Naive B cell (primary cell): ENCODE measurements around the gene UQCR10. TPM values are rescaled to one million over a fixed set of nuclear protein-coding genes. Genes with fewer than 3 reads are reported as not detected.

Experiments
- ATAC-seq, 2 donors: fragments of 150-1000 bp; cut with Tn5 transposase; 2 replicates each; pipeline ENCODE4 v1.10.0; 2021; ENCODE audit warnings: low read depth in 2 of 2, mild to moderate bottlenecking in 2 of 2, moderate library complexity in 2 of 2
- DNase-seq: peaks from one replicate; pipeline ENCODE4 v3.0.0; 2022
- H3K27ac Mint-ChIP-seq, 6 donors: one replicate each; pipeline ENCODE4 v1.8.0; 2020 to 2022; ENCODE audit warnings: mild to moderate bottlenecking in 6 of 6, mixed read lengths in 6 of 6, moderate library complexity in 5 of 6, inconsistent platforms in 2 of 6
- H3K27me3 Mint-ChIP-seq, 3 donors: one replicate each; pipeline ENCODE4 v1.8.0; 2021 to 2022; ENCODE audit warnings: mixed read lengths in 3 of 3, mild to moderate bottlenecking in 1 of 3
- H3K36me3 Mint-ChIP-seq, 2 donors: one replicate each; pipeline ENCODE4 v1.8.0; 2020 to 2022; ENCODE audit warnings: mixed read lengths in 2 of 2, inconsistent platforms in 1 of 2, mild to moderate bottlenecking in 1 of 2
- H3K4me1 Mint-ChIP-seq, 3 donors: one replicate each; pipeline ENCODE4 v1.8.0; 2020 to 2022; ENCODE audit warnings: mixed read lengths in 3 of 3, inconsistent platforms in 1 of 3, mild to moderate bottlenecking in 1 of 3, moderate library complexity in 1 of 3
- H3K4me3 Mint-ChIP-seq, 8 donors: one replicate each; pipeline ENCODE4 v1.8.0; 2020 to 2022; ENCODE audit warnings: mild to moderate bottlenecking in 8 of 8, mixed read lengths in 8 of 8, moderate library complexity in 8 of 8, inconsistent platforms in 2 of 8
- H3K9me3 Mint-ChIP-seq, 7 donors: one replicate each; pipeline ENCODE4 v1.8.0; 2020 to 2022; ENCODE audit warnings: mixed read lengths in 7 of 7, mild to moderate bottlenecking in 5 of 7, inconsistent platforms in 2 of 7, moderate library complexity in 1 of 7
- polyA plus RNA-seq, 6 donors: library from polyadenylated mRNA; unstranded; fragments of 300-500 nt; fragmentation: Illumina TruSeq; gene quantifications; one replicate each; pipeline ENCODE4 v1.2.3, GENCODE V29; 2021; ENCODE audit warnings: low read depth in 6 of 6

UQCR10 gene
- polyA plus RNA-seq, result 100 to 1,000 TPM; 219 to 318 (median 274) TPM

- Mint-ChIP-seq H3K27me3 (no peaks in the 10 kb centered on the region), H3K4me3 (peak within 1 kb of the TSS; percentile 95 to 100 (median 99)), H3K36me3 (no peaks in the 10 kb centered on the region), H3K4me1 (peaks cover 32 to 39% (median 37%) of the 10 kb centered on the region in 3 donors), H3K9me3 (no peaks in the 10 kb centered on the region), H3K27ac (peak within 1 kb of the TSS; percentile 83 to 99 (median 95))
- peak; percentile 80 to 81 for ATAC-seq
- DNase-seq, result peak; percentile 90
Measured at GRCh38 chr22:29767171-29768051, at the start of gene UQCR10. TSS of gene UQCR10 (plus strand) at chr22:29767369. CDS start at chr22:29767399, 30 bp downstream.

DNA sequence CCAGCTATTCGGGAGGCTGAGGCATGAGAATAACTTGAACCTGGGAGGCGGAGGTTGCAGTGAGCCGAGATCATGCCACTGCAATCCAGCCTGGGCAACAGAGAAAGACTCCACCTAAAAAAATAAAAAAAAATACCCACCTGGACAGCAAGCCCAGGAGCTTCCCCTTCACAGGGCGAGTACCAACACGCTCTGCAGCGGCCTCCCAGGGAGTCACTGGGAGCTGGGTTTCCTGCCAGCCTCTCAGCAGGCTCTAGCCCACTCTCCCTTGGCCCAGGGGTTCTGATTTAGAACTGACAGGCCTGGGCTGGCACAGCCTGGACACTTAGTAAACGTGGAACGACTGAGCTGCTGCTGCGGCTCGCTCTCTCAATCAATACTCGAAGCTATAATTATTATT is 49.4 kb upstream of the UQCR10 start:
- H3K27me3 Mint-ChIP-seq, result peaks cover 21 to 75% (median 53%) of the 10 kb centered on the region in 3 donors
- no peaks in the 10 kb centered on the region for H3K36me3 Mint-ChIP-seq
- no peak for DNase-seq
- no peaks in the 10 kb centered on the region for H3K9me3 Mint-ChIP-seq
- H3K4me1 Mint-ChIP-seq, result peaks cover 7 to 14% (median 8%) of the 10 kb centered on the region in 3 donors
- H3K4me3 Mint-ChIP-seq, result peak overlapping the region in 1 of 8 donors; percentile 47
- no peak for ATAC-seq
- no peak overlapping the region for H3K27ac Mint-ChIP-seq

DNA sequence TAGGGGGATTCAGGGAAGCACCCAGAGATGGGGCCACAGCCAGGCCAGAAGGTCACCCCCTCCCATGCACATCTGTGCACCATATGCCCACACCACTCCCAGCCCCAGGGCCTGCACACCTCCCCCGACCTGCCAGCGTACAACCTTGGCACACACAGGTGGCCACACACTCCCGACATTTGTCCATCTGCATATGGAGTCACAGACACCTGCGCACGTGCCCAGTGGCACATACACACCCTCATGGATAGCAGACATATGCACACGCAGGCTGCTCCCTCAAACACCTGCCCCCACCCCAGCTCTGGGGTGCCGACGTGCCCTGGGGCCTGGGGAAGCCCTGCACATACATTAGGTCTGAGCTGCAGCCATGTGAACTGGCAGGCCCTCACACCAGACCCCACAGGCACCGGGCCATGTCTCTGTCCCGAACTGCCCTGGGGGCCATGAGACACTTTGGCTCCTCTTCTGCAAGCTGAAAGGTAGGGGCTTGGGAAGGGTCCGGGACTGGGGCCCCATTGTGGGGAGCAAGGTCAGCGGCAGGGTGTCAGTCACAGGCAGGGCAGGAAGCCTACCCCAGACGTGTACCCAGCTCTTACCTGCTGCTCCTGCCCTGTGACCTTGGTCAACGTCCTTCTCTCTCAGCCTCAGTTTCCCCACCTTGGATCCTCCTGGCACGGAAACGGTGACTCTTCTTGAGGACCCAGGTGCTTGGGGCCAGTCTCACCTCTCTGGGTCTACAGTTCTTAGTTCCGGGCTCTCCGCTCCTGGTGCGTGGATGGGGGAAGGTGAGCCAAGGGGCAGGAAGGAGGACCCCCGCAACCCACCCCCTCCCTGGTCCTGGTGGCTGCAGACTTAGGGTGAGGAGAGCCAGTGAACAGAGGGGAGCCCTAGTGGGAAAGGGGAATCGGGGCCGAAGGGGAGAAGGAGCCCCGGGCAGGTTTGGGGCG is 47.9 kb upstream of the UQCR10 start:
- peaks cover 21 to 75% (median 56%) of the 10 kb centered on the region in 3 donors for H3K27me3 Mint-ChIP-seq
- peak overlapping the region in 7 of 8 donors; percentile 7 to 74 (median 55) for H3K4me3 Mint-ChIP-seq

GRCh38 chr22:29719899-29720645 is 47.1 kb upstream of the UQCR10 start, which contains the start of gene CABP7:
TSS of gene CABP7 (plus strand) at chr22:29720003. CDS start at chr22:29720425, 422 bp downstream.
- Mint-ChIP-seq H3K36me3 (no peaks in the 10 kb centered on the region), H3K4me3 (peak within 1 kb of the TSS in 7 of 8 donors; percentile 7 to 74 (median 55)), H3K27me3 (peaks cover 21 to 69% (median 56%) of the 10 kb centered on the region in 3 donors), H3K4me1 (peaks cover 7 to 14% (median 8%) of the 10 kb centered on the region in 3 donors), H3K27ac (no peak within 1 kb of the TSS), H3K9me3 (no peaks in the 10 kb centered on the region)
- ATAC-seq, result peak in 1 of 2 donors; percentile 23
- DNase-seq, result no peak

More for the DNA sequence above, 47.9 kb upstream of the UQCR10 start:
- Mint-ChIP-seq H3K36me3 (no peaks in the 10 kb centered on the region), H3K4me1 (peaks cover 7 to 14% (median 8%) of the 10 kb centered on the region in 3 donors), H3K9me3 (no peaks in the 10 kb centered on the region), H3K27ac (no peak overlapping the region)
- no peak for ATAC-seq
- no peak for DNase-seq

DNA sequence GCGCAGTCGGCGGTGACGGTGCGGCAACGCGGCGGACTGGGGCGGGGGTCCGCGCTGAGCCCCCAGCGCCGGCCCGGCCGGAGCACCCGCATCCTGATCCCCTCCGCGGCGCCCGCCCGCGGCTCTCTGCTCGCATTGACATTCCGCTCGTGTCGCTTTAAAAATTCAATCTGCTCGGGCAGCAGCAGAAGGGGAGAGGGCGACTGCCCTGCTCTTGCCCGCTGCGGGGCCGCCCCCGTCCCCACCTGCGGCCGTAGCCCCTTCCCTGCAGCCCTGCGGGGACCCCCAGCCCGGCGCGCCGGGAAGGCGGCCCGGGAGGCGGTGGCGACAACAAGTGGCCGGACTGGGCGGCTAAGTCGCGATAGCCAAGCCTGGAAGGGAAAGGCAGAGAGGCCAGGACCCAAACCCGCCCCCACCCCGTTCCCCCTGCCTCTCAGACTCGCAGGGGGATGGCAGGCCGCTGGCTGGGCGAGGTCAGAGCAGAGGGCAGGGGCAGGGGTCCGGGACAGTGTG is 46.3 kb upstream of the UQCR10 start:
- ATAC-seq (no peak), DNase-seq (no peak)
- Mint-ChIP-seq H3K36me3 (no peaks in the 10 kb centered on the region), H3K4me1 (peaks cover 7 to 14% (median 8%) of the 10 kb centered on the region in 3 donors), H3K27ac (no peak overlapping the region), H3K9me3 (no peaks in the 10 kb centered on the region), H3K4me3 (no peak overlapping the region), H3K27me3 (peaks cover 24 to 72% (median 57%) of the 10 kb centered on the region in 3 donors)

DNA sequence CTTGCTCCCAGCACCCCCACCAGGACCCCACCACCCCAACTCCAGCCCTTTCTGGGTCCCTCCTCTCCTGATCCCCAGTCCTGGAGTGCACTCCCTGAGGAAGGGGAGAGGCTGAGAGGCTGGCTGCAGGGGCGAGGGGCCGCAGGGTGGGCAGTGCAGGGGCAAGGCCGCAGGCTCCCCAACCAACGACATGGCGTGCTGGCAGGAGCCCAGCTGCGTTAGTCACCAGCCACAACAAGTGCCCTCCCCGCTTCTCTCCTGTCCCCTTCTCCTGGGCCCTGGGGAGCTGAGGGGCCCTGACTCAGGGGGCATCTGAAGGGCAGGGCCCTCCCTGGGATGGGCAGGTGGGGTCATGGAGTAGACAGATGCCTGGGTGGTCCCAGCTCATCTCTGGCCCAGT is 45.0 kb upstream of the UQCR10 start:
- DNase-seq (no peak), ATAC-seq (no peak)
- Mint-ChIP-seq H3K27me3 (peaks cover 16 to 59% (median 44%) of the 10 kb centered on the region in 3 donors), H3K27ac (no peak overlapping the region), H3K4me3 (peak overlapping the region in 2 of 8 donors; percentile 19 to 20), H3K9me3 (no peaks in the 10 kb centered on the region), H3K4me1 (peaks cover 7 to 14% (median 12%) of the 10 kb centered on the region in 3 donors), H3K36me3 (no peaks in the 10 kb centered on the region)

- H3K36me3 Mint-ChIP-seq, result no peaks in the 10 kb centered on the region
- no peak overlapping the region for H3K4me3 Mint-ChIP-seq
- ATAC-seq (no peak), DNase-seq (no peak)
- H3K9me3 Mint-ChIP-seq, result no peaks in the 10 kb centered on the region
- peaks cover 14 to 55% (median 40%) of the 10 kb centered on the region in 3 donors for H3K27me3 Mint-ChIP-seq
- H3K27ac Mint-ChIP-seq, result no peak overlapping the region
- H3K4me1 Mint-ChIP-seq, result peaks cover 7 to 14% (median 12%) of the 10 kb centered on the region in 3 donors
Measured at GRCh38 chr22:29722587-29722986, 44.6 kb upstream of the UQCR10 start.

- H3K4me1 Mint-ChIP-seq, result peaks cover 7 to 12% (median 11%) of the 10 kb centered on the region in 3 donors
- DNase-seq (no peak), ATAC-seq (no peak)
- no peaks in the 10 kb centered on the region for H3K9me3 Mint-ChIP-seq
- no peak overlapping the region for H3K4me3 Mint-ChIP-seq
- H3K27me3 Mint-ChIP-seq, result peaks cover 8 to 43% (median 30%) of the 10 kb centered on the region in 3 donors
- no peak overlapping the region for H3K27ac Mint-ChIP-seq
- H3K36me3 Mint-ChIP-seq, result peaks cover 0 to 2% of the 10 kb centered on the region in 2 donors
Measured at GRCh38 chr22:29723766-29724165, 43.4 kb upstream of the UQCR10 start.

DNA sequence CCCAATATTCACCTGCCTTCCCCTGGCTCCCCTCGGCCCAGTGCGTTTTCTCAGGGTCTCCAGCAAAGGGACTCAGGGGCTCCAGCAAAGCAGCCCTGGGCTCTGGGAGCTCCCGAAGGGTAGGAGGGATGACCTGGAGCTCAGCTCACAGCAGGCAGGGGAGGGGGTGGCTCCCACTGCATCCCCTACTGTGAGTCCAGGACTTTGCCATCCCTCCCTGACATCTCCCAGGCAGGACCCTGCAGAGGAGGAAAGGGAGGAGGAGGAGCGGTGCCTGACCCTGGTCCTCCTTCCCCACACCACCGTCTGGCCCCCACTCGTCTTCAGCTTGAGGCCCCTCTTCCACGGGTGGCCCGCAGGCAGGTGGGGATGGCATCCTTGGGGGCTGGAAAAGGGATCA is 42.3 kb upstream of the UQCR10 start:
- ATAC-seq, result no peak
- Mint-ChIP-seq H3K9me3 (no peaks in the 10 kb centered on the region), H3K27me3 (peaks cover 3 to 33% (median 19%) of the 10 kb centered on the region in 3 donors), H3K36me3 (peaks cover 0 to 5% of the 10 kb centered on the region in 2 donors), H3K27ac (no peak overlapping the region), H3K4me3 (no peak overlapping the region), H3K4me1 (peaks cover 0 to 4% (median 3%) of the 10 kb centered on the region in 3 donors)
- DNase-seq, result no peak

GRCh38 chr22:29726106-29726505 is 41.1 kb upstream of the UQCR10 start:
- Mint-ChIP-seq H3K4me1 (peaks cover 0 to 4% (median 3%) of the 10 kb centered on the region in 3 donors), H3K36me3 (peaks cover 0 to 5% of the 10 kb centered on the region in 2 donors), H3K9me3 (no peaks in the 10 kb centered on the region), H3K4me3 (no peak overlapping the region), H3K27ac (no peak overlapping the region), H3K27me3 (peaks cover 3 to 32% (median 18%) of the 10 kb centered on the region in 3 donors)
- ATAC-seq, result no peak
- no peak for DNase-seq

GRCh38 chr22:29726512-29727130 is 40.5 kb upstream of the UQCR10 start:
- H3K27ac Mint-ChIP-seq, result no peak overlapping the region
- DNase-seq (no peak), ATAC-seq (no peak)
- H3K36me3 Mint-ChIP-seq, result peaks cover 0 to 5% of the 10 kb centered on the region in 2 donors
- H3K27me3 Mint-ChIP-seq, result peaks cover 3 to 27% (median 13%) of the 10 kb centered on the region in 3 donors
- peaks cover 0 to 4% (median 0%) of the 10 kb centered on the region in 3 donors for H3K4me1 Mint-ChIP-seq
- no peak overlapping the region for H3K4me3 Mint-ChIP-seq
- no peaks in the 10 kb centered on the region for H3K9me3 Mint-ChIP-seq

- Mint-ChIP-seq H3K4me1 (peaks cover 0 to 4% (median 0%) of the 10 kb centered on the region in 3 donors), H3K27ac (no peak overlapping the region), H3K9me3 (no peaks in the 10 kb centered on the region), H3K4me3 (no peak overlapping the region), H3K36me3 (peaks cover 0 to 5% of the 10 kb centered on the region in 2 donors), H3K27me3 (peaks cover 3 to 22% (median 11%) of the 10 kb centered on the region in 3 donors)
- DNase-seq, result no peak
- no peak for ATAC-seq
Measured at GRCh38 chr22:29727131-29727523, 40.0 kb upstream of the UQCR10 start.
